Measurements from ENCODE around the gene CELA1.
"Not testable (repeated sequence)": the region's sequence is repeated elsewhere in the genome, so short reads cannot be mapped to it uniquely, and the experiment has no call there.

The CELA1 gene

DNA sequence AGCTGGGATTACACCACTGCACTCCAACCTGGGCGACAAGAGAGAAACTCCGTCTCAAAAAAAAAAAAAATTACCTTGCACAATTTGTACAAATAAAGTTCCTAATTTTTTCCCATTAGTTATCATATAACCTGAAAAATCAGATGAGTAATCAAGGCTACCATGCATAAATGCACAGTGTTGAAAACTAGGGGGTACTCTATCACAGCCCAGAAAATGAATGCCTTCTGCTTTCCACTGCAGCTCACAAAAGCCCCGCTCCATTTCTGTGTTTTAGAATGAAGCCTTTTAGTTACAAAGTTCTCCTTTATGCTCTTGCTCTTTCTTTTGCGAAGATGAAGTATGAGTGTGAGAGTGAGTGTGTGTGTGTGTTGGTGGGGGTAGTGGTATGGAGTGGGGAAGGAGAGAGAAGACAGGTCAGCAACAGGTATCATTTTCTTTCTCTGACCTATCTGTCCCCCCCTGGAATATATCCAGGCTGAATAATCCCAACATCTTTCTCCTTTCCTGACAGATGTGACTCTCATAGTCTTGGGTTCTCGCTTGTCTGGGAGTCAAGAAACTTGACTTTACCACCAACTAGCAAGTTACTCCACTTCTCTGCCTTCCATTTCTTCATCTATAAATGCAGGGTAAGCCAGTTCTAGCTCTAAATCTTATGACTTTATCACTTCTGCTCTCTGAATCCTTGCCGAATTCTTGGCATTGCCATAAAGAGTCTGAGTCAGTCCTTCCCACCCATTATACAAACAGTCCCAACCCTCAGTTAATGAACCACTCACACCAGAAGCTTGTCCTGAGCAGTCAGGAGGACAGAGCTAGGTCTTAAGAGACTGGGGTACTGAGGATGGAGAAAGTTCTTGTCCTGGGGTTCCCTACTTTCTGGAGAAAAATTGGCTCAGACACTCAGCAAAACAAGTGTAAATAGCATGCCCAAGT, 38.6 kb downstream of the CELA1 start:
- no peak for DNase-seq

DNA sequence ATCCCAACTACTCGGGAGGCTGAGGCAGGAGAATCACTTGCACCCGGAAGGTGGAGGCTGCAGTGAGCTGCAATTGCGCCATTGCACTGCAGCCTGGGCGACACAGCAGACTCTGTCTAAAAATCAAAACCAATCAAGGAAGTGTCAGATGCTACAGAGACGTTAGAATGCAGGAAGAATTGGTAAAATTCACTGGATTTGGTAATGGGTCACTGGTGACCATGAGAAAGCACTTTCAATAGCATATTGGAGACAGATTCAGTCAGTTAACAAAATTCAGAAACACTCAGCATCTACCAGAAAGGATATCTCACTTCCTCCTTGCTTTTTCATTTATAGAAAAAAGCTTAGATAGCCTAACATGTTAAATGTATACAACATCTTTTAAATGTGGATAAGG, 40.0 kb downstream of the CELA1 start:
- no peak for DNase-seq

DNA sequence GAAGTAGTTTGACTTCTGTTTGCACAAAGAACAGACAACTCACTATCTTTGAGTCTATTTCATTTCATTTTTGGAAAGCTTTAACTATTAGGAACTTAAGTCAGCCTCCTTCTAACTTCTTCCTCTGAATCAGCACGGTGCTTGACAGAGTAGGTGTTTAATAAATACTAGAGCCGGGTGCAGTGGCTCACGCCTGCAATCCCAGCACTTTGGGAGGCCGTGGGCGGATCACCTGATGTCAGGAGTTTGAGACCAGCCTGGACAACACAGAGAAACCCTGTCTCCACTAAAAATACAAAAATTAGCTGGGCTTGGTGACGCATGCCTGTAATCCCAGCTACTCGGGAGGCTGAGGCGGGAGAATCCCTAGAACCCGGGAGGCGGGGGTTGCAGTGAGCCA, 45.7 kb downstream of the CELA1 start:
- DNase-seq, result not testable (repeated sequence)

DNA sequence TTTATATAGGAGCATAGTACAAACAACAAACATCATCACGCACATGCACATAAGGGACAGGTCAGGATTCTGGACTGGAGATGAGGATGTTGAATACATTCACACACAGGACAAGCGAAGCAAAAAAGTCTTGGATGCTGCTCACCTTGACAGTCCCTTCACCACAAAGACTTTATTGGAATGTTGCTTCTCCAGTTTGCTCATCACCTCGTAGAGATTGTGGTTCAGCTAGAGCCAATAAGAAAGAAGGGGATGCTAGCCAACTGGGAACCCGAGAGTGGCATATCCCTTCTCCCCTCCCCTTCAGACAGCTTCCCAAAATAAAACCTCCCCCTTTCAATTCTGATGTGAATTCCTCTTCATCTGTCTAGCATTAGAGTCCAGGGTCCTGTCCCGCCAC, 50.8 kb downstream of the CELA1 start:
- no peak for DNase-seq

DNA sequence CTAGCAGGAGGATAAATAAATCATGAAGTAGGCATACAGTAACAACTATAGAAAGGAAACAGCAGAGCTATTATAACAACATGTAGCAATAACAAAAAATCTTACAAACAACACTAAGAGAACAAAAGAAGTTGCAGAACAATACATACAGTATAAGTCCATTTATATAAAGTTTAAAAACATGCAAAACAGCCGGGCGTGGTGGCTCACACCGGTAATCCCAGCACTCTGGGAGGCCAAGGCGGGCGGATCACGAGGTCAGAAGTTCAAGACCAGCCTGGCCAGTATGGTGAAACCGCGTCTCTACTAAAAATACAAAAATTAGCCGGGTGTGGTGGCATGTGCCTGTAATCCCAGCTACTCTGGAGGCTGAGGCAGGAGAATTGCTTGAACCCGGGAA, 52.4 kb downstream of the CELA1 start:
- DNase-seq, result not testable (repeated sequence)

DNA sequence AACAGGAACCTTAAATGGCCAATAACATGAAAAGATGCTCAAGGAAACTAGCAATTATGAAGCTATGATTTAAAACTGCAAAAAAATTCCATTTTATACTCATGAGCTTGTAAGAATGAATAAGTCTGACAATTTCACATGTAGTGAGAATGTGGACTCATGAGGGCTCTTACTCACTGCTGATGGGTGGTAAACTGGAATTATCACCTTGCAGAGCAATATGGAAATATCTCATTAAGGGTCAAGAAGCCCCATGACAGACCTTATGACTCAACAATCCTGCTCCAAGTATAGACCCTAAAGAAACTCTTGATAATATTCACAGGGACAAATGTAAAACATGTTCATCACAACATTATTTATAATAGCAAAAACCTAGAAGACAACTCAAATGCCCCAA, 52.8 kb downstream of the CELA1 start:
- no peak for DNase-seq

DNA sequence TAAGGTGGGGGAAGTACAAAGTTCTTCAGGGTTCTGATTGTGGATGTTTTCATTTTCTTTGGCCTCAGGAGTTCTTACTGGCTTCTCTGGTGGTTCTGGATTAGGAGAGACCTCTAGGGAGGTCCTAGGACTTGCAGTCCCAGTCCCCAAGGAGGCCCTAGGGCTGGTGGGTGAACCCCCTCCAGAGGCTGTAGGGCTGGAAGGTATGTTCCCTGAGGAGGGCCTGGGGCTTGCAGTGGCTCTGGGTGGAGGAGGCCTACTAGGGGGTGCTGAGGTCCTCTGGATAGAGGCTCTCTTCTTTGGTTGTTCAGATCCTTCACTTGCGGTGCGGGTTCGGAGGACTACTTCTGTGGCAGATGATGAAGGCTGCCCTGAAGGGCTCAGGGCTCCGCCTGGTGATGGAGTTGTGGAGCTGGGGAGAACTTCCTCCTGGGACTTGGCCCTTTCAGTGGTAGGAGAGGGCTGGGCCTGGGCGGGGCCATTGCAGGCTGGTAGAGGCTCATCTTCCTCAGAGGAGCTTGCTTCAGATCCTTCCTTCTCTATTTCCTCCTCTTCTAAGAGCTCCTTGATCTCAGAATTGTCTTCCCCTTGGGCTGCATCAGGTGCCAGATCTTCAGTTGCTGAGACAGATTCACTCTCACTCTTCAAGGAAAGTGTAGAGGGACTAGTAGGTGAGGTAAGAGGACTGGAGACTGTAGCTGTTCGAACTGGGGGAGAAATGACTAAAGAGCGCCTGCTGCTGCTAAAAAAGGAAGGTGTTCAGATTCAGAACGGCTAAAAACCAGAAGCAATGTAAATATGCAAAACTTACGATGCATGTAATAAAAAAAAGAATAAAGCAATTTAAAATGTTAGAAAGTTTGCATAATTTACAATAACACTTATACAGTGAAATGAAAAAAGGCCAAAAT, 54.6 kb downstream of the CELA1 start:
- DNase-seq, result not testable (repeated sequence)

DNA sequence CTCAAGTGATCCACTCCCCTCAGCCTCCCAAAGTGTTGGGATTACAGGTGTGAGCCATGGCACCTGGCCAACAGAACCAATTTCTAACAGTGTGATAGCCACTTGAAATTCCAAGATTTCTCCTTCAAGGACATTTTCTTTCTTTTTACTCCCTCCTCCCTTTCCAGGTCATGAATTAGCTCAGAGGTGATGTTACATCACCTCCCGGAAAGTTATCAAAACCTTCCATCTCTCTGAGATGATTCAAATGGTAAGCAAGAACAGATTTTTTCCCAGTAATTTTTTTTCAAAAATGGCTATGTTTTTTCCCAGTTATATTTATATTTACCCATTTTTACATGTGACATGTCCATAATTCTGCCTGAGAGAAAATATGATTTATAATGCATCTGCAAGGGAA, 60.6 kb downstream of the CELA1 start:
- DNase-seq, result no peak

DNA sequence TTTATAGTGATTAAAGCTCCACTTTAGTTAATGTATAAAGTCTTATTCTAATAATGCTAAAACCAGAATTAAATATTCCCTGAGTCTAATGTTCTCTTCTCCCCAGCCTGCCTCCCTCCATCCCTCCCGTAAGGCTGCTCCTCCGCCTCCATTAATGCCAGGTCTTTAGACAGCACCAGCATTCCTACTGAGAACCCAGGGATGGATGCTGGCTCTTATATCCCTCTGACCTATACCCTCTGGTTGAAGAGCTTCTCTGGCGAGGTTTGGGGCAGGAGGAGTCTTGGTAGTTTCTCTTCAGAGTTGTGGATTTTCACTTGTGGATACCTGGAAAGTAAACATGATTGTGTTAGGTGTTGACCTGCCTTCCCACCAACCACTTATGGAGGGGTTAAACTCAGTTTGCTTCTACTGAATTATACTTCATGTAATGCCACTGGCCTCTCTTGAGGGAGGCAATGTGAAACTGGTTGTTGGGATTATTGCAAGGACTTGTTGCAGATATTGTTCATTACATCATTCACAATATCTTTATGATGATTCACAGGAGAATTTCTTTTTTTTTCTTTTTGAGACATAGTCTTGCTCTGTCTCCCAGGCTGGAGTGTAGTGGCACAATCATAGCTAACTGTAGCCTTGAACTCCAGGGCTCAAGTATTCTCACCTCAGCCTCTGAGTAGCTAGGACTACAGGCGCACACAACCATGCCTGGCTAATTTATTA, 65.1 kb downstream of the CELA1 start:
- DNase-seq, result no peak

All from midbrain (tissue), 1 donor.